ENCODE results near the gene LY6G5B.

The LY6G5B gene, protein sequence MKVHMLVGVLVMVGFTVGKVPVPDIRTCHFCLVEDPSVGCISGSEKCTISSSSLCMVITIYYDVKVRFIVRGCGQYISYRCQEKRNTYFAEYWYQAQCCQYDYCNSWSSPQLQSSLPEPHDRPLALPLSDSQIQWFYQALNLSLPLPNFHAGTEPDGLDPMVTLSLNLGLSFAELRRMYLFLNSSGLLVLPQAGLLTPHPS

DNA sequence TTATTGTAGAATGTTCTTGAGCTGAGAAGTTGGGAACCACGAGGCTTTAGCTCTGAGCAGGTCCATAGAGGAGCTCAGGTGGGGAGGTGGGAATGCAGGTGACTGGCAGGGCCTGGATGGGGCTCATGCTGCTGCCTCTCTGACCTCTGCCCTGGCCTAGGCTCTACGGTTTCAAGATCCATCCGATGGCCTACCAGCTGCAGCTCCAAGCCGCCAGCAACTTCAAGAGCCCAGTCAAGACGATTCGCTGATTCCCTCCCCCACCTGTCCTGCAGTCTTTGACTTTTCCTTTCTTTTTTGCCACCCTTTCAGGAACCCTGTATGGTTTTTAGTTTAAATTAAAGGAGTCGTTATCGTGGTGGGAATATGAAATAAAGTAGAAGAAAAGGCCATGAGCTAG lies at the start of gene LY6G5B:
Gene LY6G5B (plus strand): TSS at position 301 of the 400 bp plus-strand sequence. CDS start 975 bp downstream, outside the sequence.
- no peak for DNase-seq

DNA sequence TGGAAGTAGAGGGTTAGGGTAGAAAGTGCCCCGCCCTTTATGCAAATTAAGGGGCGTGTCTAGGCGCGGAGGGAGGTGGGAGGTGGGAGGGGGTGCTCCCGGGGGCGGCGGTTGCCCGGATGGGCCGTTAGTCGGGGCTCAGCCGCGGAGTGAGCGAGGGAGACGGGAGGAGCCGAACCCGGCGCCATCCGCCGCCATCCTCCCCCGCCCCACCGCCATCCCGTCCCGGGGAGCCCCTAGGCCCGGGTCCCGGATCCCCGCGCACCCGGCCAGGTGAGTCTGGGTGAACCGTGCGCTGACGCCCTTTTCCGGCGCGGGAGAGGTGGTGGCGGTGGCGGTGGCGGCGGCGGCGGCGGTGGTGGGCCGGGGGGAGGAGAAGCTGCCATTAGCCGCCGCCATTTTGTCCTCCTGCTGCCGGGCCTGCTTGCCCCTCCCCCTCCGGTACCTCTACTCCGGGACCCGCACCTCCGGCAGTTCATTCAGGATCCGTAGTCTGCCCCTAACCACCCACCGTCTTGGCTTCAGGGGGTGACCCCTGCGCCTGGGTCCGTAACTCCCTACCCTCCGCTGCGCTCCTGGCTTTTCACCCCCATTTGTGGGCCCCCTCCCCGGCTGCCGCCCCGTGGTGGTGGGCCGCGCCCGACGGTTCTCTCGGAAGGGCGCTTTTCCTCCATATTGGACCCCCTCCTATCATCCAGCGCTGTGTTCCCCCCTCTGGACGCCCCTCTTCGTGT lies 49.0 kb upstream of the LY6G5B start, which contains the start of gene PRRC2A:
Gene PRRC2A (plus strand): TSS at position 130 of the 734 bp plus-strand sequence. CDS start 2,075 bp downstream, outside the sequence.
- peak; percentile 85 to 99 (median 99) for DNase-seq

DNA sequence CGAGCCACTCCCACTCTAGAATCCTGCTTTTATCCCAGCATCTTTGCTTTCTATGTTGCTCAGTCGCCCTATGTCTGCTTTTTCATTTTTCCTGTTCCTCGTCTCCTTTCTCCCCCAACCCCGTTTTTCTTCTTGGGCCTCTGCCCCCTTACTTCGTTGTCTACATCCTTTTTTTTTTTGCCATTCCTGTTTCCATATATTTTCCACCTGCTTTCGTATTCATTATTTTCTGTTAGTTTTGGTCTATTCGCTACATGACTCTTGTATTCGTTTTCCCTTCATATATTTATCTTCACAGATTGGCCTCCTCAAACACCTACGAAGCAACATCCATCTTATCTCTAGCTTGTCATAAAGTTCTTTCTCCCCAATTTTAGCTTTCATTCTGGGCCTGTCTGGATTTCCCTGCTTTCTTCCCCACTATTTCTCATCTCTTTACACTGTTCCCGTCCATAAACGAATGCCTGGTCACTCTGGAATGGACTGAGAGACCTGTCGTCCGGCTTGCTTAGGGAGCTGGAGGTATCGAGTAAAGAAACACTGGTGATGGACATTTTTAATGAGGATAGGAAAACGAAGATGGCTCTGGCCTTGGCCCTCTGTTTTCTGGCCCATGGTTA lies 48.3 kb upstream of the LY6G5B start:
- DNase-seq: no peak

DNA sequence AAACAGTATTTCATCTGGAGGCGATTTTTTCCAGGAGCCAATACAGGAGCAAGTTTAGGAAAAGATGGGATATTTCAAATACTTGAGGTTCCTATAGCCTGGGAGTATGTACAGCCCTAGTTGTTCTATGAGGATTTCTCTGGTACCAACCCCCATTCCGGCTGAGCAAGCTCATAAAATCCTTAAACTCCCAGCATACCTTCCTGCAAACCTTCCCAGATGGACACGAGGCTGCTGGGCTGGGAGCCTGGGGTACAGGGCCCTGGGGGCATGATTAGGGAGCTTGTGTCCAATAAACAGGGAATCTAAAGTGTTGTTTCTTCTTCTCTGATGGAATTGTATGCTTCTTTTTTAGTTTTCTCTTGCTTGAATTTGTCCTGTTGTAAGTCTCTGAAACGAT lies 47.8 kb upstream of the LY6G5B start:
- no peak for DNase-seq

DNA sequence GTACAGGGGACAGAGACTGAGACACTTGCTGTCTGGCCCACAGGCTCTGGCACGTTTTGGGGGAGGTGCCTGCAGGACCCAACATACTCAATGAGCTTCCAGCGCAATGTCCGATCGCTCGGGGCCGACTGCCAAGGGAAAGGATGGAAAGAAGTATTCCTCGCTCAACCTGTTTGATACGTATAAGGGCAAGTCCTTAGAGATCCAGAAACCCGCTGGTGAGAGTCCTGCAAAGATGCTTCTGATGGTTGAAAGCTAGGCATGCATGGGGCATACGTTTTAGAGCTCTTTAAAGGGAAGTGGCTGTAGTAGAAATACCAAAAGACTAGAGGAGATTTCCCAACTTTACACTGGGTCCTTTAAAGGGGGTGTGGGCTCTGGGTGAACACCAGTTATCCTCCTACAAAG lies 47.1 kb upstream of the LY6G5B start:
- DNase-seq: no peak

DNA sequence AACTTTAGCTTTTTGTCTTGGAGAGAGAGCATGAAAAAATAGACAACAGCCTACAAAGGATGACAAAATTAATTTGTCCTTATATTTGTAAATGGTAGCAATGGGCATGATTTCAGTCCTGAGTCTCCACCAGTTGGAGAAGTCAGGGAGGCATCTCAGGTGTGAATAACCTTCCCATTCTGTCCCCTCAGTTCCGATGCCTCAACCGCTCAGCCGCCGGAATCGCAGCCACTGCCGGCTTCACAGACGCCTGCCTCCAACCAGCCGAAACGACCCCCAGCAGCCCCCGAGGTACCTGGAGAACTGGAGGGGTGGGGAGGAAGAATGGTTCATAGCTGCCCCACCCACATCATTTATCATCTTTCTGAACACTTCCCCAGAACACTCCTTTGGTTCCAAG lies 45.7 kb upstream of the LY6G5B start:
- DNase-seq: no peak

DNA sequence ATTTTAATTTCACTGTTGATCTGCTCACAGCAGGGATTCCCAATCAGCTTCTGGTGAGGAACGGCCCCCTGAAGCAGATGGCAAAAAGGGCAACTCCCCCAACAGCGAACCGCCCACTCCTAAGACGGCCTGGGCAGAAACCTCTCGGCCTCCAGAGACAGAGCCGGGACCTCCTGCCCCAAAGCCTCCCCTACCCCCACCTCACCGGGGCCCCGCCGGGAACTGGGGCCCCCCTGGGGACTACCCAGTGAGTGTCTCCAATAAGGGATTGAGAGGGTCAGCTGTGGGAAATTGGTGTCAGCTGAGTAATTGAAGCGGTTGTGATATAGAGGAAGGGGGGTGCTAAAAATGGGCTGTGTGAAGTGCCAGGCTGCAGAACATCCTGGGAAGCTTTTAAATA lies 42.8 kb upstream of the LY6G5B start:
- DNase-seq: no peak

DNA sequence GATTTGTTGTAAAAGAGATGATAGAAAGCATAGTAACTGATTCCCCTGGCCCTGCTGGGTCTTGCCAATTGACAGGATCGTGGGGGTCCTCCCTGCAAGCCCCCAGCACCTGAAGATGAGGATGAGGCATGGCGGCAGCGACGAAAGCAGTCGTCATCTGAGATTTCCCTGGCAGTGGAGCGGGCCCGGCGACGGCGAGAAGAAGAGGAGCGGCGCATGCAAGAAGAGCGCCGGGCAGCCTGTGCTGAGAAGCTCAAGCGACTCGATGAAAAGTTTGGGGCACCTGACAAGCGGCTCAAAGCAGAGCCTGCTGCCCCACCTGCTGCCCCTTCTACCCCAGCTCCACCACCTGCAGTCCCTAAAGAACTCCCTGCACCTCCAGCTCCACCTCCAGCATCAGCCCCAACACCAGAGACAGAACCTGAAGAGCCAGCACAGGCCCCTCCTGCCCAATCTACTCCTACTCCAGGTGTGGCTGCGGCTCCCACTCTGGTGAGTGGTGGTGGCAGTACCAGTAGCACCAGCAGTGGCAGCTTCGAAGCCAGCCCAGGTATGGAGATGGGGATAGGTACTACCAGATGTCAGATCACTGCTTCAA lies 42.0 kb upstream of the LY6G5B start:
- no peak for DNase-seq

DNA sequence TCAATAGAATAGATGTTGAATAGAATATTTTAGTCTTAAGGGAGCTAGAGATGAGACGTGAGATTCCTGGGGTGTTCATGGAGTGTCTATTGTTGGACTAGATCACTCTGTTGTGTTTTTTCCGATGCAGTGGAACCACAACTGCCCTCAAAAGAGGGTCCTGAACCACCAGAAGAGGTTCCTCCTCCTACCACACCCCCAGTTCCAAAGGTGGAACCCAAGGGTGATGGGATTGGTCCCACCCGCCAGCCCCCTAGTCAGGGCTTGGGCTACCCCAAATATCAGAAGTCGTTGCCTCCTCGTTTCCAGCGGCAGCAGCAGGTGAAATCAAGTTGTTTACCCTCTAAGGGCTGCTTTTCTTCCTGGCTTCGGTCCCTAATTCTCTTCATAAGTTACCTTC lies 40.8 kb upstream of the LY6G5B start:
- no peak for DNase-seq

DNA sequence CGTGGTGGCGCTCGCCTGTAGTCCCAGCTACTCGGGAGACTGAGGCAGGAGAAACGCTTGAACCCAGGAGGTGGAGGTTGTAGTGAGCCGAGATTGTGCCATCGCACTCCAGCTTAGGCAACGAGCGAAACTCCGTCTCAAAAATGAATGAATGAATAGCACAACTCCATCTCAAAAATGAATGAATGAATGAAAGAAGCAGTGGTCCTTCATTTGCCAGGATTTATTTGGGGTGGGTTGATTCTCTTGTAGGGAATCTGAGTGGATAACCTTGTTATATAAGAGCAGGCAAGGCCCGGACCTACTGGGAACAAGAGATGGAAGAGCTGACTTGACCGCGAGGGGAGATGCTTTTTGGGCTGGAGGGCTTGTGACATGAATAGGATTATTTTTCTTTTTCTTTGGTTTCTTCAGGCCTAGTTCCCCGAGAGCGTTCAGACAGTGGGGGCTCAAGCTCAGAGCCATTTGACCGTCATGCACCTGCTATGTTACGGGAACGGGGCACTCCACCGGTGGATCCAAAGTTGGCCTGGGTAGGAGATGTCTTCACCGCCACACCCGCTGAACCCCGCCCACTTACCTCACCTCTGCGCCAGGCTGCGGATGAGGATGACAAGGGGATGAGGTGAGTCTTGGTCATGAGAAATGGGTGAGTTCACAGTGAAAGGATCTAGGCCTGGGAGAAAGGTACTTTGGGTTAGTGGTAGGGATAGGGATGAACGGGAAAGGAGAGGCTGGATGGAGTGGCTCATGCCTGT lies 39.4 kb upstream of the LY6G5B start:
- no peak for DNase-seq

DNA sequence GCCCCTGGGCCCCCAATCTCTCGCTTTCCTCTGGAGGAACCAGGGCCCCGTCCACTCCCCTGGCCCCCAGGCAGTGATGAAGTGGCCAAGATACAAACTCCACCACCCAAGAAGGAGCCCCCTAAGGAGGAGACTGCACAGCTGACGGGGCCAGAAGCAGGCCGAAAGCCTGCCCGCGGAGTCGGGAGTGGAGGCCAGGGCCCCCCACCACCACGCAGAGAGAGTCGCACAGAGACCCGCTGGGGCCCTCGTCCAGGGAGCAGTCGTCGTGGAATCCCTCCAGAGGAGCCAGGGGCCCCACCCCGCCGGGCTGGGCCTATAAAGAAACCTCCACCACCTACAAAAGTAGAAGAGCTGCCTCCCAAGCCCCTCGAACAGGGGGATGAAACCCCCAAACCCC lies 38.6 kb upstream of the LY6G5B start:
- no peak for DNase-seq

DNA sequence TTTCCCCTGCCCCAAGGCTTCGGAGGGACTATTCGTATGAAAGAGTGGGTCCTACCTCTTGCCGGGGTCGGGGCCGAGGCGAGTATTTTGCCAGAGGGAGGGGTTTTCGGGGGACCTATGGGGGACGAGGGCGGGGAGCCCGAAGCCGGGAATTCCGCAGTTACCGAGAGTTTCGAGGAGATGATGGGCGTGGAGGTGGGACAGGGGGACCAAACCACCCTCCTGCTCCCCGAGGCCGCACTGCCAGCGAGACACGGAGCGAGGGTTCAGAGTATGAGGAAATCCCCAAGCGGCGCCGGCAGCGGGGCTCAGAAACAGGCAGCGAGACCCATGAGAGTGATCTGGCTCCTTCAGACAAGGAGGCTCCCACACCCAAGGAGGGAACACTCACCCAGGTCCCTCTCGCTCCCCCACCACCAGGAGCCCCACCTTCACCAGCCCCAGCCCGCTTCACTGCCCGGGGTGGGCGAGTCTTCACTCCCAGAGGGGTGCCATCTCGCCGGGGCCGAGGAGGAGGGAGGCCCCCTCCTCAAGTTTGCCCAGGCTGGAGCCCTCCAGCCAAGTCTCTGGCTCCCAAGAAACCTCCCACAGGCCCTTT lies 38.0 kb upstream of the LY6G5B start:
- no peak for DNase-seq

DNA sequence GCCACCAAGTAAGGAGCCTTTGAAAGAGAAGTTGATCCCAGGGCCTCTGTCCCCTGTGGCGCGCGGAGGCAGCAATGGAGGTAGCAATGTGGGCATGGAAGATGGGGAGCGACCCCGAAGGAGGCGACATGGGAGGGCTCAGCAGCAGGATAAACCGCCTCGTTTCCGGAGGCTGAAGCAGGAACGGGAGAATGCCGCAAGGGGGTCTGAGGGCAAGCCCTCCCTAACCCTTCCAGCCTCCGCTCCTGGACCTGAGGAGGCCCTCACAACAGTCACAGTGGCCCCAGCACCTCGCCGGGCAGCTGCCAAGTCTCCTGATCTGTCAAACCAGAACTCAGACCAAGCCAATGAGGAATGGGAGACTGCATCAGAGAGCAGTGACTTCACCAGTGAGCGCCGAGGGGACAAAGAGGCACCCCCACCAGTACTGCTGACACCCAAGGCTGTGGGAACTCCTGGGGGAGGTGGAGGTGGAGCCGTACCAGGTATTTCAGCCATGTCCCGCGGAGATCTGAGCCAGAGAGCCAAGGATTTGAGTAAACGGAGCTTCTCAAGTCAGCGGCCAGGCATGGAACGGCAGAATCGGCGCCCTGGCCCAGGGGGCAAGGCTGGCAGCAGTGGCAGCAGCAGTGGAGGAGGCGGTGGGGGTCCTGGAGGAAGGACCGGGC lies 37.4 kb upstream of the LY6G5B start:
- DNase-seq: no peak

DNA sequence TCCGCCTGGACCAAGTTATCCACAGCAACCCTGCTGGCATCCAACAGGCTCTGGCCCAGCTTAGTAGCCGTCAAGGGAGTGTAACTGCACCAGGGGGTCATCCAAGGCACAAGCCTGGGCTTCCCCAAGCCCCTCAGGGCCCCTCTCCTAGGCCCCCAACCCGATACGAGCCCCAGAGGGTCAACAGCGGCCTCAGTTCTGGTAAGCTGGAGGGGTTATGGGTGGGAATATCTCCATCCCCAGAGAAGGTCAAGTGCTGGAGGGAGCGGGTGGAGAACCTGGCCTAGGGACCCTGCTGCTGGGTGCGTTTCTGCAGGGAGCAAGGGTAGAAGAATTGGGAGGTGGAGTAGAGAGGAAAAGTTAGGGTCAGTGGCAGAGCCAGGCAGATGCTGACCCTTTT lies 36.3 kb upstream of the LY6G5B start:
- DNase-seq: no peak

DNA sequence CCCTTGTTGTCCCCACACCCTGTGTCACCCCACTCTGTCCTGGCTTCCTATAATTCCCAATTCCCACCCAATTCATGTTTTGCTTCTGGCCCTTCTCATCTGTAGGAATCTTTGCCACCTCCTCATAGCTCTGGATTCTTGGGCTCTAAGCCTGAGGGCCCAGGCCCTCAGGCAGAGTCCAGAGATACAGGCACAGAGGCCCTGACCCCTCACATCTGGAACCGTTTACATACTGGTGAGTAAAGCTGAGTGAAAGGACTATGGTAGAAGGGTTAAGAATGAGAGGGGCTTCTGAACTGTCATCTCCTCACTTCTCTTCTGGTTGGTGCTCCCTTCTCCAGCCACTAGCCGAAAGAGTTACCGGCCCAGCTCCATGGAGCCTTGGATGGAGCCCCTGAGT lies 35.6 kb upstream of the LY6G5B start:
- no peak for DNase-seq

DNA sequence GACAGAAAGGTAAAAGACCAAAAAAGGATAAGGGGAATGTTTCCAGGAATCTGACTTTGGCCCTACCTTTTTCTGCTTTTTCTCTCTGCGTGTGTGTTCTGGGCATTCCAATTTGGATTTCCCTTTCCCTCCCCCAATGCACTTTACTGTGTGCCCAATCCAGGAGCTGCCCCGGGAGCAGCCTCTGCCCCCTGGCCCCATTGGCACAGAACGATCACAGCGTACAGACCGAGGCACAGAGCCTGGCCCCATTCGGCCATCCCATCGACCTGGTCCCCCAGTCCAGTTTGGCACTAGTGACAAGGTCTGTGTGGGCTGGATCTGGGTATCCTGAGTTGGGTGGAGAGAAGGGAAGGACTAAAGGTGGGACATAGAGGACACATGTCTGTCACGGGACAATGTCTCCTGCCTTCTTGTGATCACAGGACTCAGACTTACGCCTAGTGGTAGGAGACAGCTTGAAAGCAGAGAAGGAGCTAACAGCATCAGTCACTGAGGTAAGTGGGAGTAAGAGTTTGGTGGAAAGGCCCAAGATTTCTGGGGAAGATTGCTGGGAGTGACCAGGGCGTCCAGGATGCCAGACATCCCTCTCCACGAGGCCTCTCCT lies 34.7 kb upstream of the LY6G5B start:
- no peak for DNase-seq

DNA sequence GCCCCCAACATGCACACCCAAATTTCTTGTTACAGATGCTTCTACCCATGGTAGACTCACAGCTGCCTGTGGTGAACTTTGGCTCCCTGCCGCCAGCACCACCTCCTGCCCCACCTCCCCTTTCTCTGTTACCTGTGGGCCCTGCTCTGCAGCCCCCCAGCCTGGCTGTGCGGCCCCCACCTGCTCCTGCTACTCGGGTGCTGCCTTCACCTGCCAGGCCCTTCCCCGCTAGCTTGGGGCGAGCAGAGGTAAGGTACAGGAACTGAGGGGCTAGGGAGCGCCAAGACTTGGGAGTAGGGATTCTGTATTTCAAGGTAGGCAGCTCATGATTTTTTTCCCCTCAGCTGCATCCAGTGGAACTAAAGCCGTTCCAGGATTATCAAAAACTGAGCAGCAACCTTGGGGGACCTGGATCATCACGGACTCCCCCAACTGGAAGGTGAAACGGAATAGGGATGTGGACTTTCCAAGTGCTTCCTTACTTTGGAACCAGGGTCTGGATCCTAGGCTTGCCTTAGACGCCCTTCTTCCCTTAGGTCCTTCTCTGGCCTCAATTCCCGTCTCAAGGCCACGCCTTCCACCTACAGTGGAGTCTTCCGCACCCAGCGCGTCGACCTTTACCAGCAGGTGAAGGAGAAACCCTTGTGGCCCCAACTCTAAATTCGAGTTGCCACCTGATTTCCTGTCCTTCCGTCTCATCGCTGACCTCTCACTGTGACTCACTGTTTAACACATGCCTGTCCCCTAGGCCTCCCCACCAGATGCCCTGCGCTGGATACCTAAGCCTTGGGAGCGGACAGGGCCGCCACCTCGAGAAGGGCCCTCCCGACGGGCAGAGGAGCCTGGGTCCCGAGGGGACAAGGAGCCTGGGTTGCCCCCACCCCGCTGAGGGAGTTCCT lies 32.8 kb upstream of the LY6G5B start:
- DNase-seq: no peak

DNA sequence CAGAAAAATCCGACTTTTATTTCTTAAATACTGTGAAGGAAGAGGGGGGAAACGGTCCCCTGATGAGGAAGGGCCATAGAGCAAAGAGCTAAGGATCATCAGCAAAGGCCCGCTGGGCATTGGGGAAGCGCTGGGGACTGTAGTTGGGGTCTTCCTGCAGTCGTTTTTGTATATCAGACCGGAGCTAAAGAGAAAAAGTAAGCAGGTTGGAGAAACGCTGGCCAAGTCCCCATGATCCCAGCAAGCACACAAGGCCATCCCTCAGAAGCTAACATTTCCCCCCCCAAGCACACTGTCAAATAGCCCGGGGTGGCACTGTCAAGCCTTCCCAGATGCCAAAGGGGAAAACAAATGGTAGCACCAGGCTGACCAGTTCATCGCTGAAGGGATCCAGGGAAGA lies 30.7 kb upstream of the LY6G5B start:
- no peak for DNase-seq

DNA sequence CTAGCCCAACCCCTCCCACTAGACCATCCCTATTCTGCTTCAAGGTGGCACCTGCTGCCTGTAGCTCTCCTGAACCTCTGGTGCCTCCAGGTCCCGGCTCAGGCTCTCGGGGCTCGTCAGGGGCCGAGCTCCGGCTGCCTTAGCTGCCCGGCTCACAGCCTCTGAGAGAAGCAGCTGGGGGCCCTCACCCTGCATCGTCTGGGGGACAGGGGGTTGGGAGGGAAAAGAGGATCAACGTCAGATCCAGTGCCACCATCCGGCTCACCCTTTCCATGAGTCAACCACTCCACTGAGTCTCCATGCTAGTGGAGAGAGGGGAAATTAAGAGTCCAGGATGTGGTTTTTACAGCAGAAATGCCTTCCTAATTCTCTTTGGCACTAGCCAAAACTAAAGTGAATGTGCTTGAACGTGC lies 30.3 kb upstream of the LY6G5B start:
- DNase-seq: no peak

DNA sequence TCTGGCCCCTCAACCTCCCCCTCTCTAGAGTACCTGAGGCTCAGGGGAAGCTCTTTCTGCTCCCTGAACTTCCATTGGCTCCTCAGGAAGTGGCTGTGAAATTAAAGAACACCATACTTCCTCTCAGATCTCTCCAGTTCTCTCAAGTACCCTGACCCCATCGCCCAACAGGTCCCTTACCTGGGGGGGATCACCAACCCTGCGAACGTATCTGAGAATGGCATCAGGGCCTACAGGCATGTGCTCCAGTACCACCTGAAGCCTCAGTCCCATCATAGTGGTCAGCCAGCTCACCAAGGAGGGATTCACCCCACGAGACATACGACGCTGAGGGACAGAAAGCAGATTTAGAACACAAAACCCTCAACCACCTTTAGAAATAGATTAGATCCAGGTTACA lies 29.2 kb upstream of the LY6G5B start:
- DNase-seq: no peak

DNA sequence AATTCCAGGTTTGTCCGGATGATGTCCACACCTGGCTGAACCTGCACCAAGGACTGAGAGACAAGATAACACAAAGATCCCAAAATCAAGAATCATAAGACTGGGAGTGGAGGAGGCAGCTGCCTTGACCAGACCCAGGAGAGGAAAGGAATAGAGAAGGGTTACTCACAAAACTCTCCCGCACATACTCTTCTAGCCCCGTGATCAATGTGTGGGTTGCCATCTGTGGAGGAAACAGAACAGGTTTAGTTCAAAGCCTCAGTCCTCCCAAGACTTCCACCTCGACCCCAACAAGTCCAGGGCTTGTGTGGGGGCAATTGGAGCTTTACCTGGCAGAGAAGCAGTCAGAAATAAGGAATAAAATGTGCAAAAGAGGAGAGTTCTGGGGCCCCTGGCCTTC lies 28.4 kb upstream of the LY6G5B start:
- DNase-seq: no peak
